Endodermal cell (in vitro differentiated cells): ENCODE data around the gene MAN2B2. TPM values are rescaled to one million over a fixed set of nuclear protein-coding genes. Genes with fewer than 3 reads are reported as not detected.

Experiments
- DNase-seq: peaks from one replicate; pipeline ENCODE4 v3.0.0-alpha.2; 2017
- H3K27ac ChIP-seq: 2 replicates; pipeline ENCODE4 v1.5.1; 2013; ENCODE audit warnings: mild to moderate bottlenecking, low read depth, low read length, moderate library complexity
- H3K27me3 ChIP-seq: 2 replicates; pipeline ENCODE4 v1.6.1; 2013; ENCODE audit warnings: mild to moderate bottlenecking, low read length, moderate library complexity; ENCODE audit not compliant: insufficient read depth, control insufficient read depth, poor library complexity, severe bottlenecking
- H3K36me3 ChIP-seq: 2 replicates; pipeline ENCODE4 v1.7.0; 2013; ENCODE audit warnings: mild to moderate bottlenecking, low read length, moderate library complexity; ENCODE audit not compliant: control insufficient read depth, insufficient read depth
- H3K4me1 ChIP-seq: one replicate; pipeline ENCODE4 v1.7.0; 2013; ENCODE audit warnings: low read length; ENCODE audit not compliant: control insufficient read depth, insufficient read depth
- H3K4me3 ChIP-seq: 2 replicates; pipeline ENCODE4 v1.5.1; 2013; ENCODE audit warnings: mild to moderate bottlenecking, low read length, moderate library complexity
- H3K9ac ChIP-seq: 2 replicates; pipeline ENCODE4 v1.6.1; 2013; ENCODE audit warnings: mild to moderate bottlenecking, low read length, moderate library complexity; ENCODE audit not compliant: poor library complexity, severe bottlenecking; ENCODE audit errors: extremely low read depth
- H3K9me3 ChIP-seq: 2 replicates; pipeline ENCODE4 v1.6.1; 2013; ENCODE audit warnings: mild to moderate bottlenecking, low read length, moderate library complexity; ENCODE audit not compliant: control insufficient read depth
- H3K27ac Mint-ChIP-seq: 2 replicates; pipeline ENCODE4 v1.8.0; 2020; ENCODE audit warnings: mixed read lengths
- H3K27me3 Mint-ChIP-seq: 2 replicates; pipeline ENCODE4 v1.8.0; 2021; ENCODE audit warnings: mild to moderate bottlenecking, mixed read lengths; ENCODE audit not compliant: insufficient read depth
- H3K36me3 Mint-ChIP-seq: 2 replicates; pipeline ENCODE4 v1.8.0; 2020; ENCODE audit warnings: low read depth, mixed read lengths
- H3K4me1 Mint-ChIP-seq: 2 replicates; pipeline ENCODE4 v1.8.0; 2020; ENCODE audit warnings: mixed read lengths
- H3K4me3 Mint-ChIP-seq: 2 replicates; pipeline ENCODE4 v1.8.0; 2020; ENCODE audit warnings: mild to moderate bottlenecking, moderate library complexity, mixed read lengths
- H3K9me3 Mint-ChIP-seq: 2 replicates; pipeline ENCODE4 v1.8.0; 2020; ENCODE audit warnings: mild to moderate bottlenecking, mixed read lengths
- CTCF ChIP-seq: fragments of 200-600 bp; sonication (generic); conservative IDR thresholded peaks from 2 replicates; pipeline ENCODE4 v1.5.0; 2021; ENCODE audit warnings: antibody characterized with exemption, mild to moderate bottlenecking
- WGBS, 2 experiments: methylation state at CpG; one replicate each; pipeline versions ENCODE4 v1.1.5 to v1.1.7; 2013; ENCODE audit warnings: missing lambda C conversion rate in 2 of 2, mixed read lengths in 1 of 2; ENCODE audit not compliant: insufficient coverage in 1 of 2, insufficient read length in 1 of 2; 5-methylcytosine and 5-hydroxymethylcytosine counted together
- total RNA-seq, 2 donors: library from RNA; stranded (reverse); fragmentation: NEBNext Ultra II Directional in 1 of 2; extraction: Animal tissue kit (Norgen Biotek cat#: 25700) in 1 of 2; gene quantifications; 2 replicates in 1 of 2; 3 replicates in 1 of 2; pipeline ENCODE4 v1.2.1, GENCODE V29; 2021

Gene MAN2B2
- total RNA-seq, 2 donors from 2014 or later = 13.3 to 20.8 TPM

GRCh38 chr4:6596948-6597347 lies 22.0 kb downstream of the MAN2B2 start:
- TF ChIP-seq CTCF = no peak
- WGBS, 2 experiments = 91 to 98% methylated on average over 6 to 17 of the region's 17 CpGs

GRCh38 chr4:6598127-6598526 lies 23.1 kb downstream of the MAN2B2 start:
- no peak overlapping the region for H3K27ac Mint-ChIP-seq

More at GRCh38 chr4:6596948-6597347, 22.0 kb downstream of the MAN2B2 start:
- H3K9me3 ChIP-seq = no peaks in the 10 kb centered on the region
- no peaks in the 10 kb centered on the region for H3K9me3 Mint-ChIP-seq
- H3K36me3 Mint-ChIP-seq = peaks cover 16% of the 10 kb centered on the region
- H3K27ac ChIP-seq = no peak overlapping the region
- no peak overlapping the region for H3K27ac Mint-ChIP-seq
- H3K4me3 ChIP-seq = no peak overlapping the region
- no peaks in the 10 kb centered on the region for H3K4me1 ChIP-seq
- no peaks in the 10 kb centered on the region for H3K36me3 ChIP-seq
- H3K9ac ChIP-seq = no peak overlapping the region
- no peak overlapping the region for H3K4me3 Mint-ChIP-seq
- no peak for DNase-seq
- no peaks in the 10 kb centered on the region for H3K27me3 Mint-ChIP-seq
- no peaks in the 10 kb centered on the region for H3K27me3 ChIP-seq
- H3K4me1 Mint-ChIP-seq = no peaks in the 10 kb centered on the region

GRCh38 chr4:6598641-6599040 lies 23.7 kb downstream of the MAN2B2 start:
- Histone ChIP-seq H3K9ac (no peak overlapping the region), H3K36me3 (peaks cover 5% of the 10 kb centered on the region), H3K27ac (no peak overlapping the region), H3K4me3 (no peak overlapping the region), H3K27me3 (no peaks in the 10 kb centered on the region), H3K9me3 (no peaks in the 10 kb centered on the region), H3K4me1 (no peaks in the 10 kb centered on the region)
- WGBS, 2 experiments = 90 to 91% methylated on average over 13 of the region's 13 CpGs
- Mint-ChIP-seq H3K36me3 (peaks cover 30% of the 10 kb centered on the region), H3K9me3 (peaks cover 8% of the 10 kb centered on the region), H3K27ac (no peak overlapping the region), H3K4me1 (no peaks in the 10 kb centered on the region), H3K4me3 (no peak overlapping the region), H3K27me3 (peaks cover 1% of the 10 kb centered on the region)
- DNase-seq = no peak
- no peak for TF ChIP-seq CTCF

More at GRCh38 chr4:6598127-6598526, 23.1 kb downstream of the MAN2B2 start:
- Mint-ChIP-seq H3K4me3 (no peak overlapping the region), H3K4me1 (no peaks in the 10 kb centered on the region), H3K36me3 (peaks cover 27% of the 10 kb centered on the region), H3K9me3 (peaks cover 5% of the 10 kb centered on the region), H3K27me3 (no peaks in the 10 kb centered on the region)
- 90 to 93% methylated on average over 3 to 10 of the region's 10 CpGs for WGBS, 2 experiments
- Histone ChIP-seq H3K27ac (no peak overlapping the region), H3K4me1 (no peaks in the 10 kb centered on the region), H3K36me3 (peaks cover 5% of the 10 kb centered on the region), H3K9ac (no peak overlapping the region), H3K9me3 (no peaks in the 10 kb centered on the region), H3K4me3 (no peak overlapping the region), H3K27me3 (no peaks in the 10 kb centered on the region)
- TF ChIP-seq CTCF = no peak
- no peak for DNase-seq
